ENCODE data around the gene VPS33A. TPM values are rescaled to one million over a fixed set of nuclear protein-coding genes. Genes with fewer than 3 reads are reported as not detected.

Gene VPS33A
- total RNA-seq, 4 donors from 2014 or later, result 13.0 to 18.6 (median 15.4) TPM

- TF ChIP-seq CTCF (IDR thresholded peaks at IDR 0.05; ENCODE audit: low read depth), result no peak
Measured at GRCh38 chr12:122245553-122245952, 20.7 kb downstream of the VPS33A start.

- no peak for TF ChIP-seq CTCF (IDR thresholded peaks at IDR 0.05; ENCODE audit: low read depth)
Measured at GRCh38 chr12:122244565-122245371, 21.5 kb downstream of the VPS33A start.

- TF ChIP-seq CTCF (IDR thresholded peaks at IDR 0.05; ENCODE audit: low read depth), result no peak
Measured at GRCh38 chr12:122243965-122244364, 22.3 kb downstream of the VPS33A start.

- TF ChIP-seq CTCF (IDR thresholded peaks at IDR 0.05; ENCODE audit: low read depth), result no peak
Measured at GRCh38 chr12:122238861-122239260, 27.4 kb downstream of the VPS33A start.

- no peak for TF ChIP-seq CTCF (IDR thresholded peaks at IDR 0.05; ENCODE audit: low read depth)
Measured at GRCh38 chr12:122235741-122236140, 30.6 kb downstream of the VPS33A start.

GRCh38 chr12:122232691-122233090 is 33.6 kb downstream of the VPS33A start:
- TF ChIP-seq CTCF (IDR thresholded peaks at IDR 0.05; ENCODE audit: low read depth), result no peak

GRCh38 chr12:122230798-122231197 is 35.5 kb downstream of the VPS33A start:
- no peak for TF ChIP-seq CTCF (IDR thresholded peaks at IDR 0.05; ENCODE audit: low read depth)
